HG03196 (cell line): ENCODE measurements around the gene KIF1A.

Experiments
- ATAC-seq: cut with Tn5 transposase; IDR thresholded peaks from one replicate; pipeline ENCODE4 v1.9.1; 2021; ENCODE audit not compliant: unreplicated experiment

The KIF1A gene

DNA sequence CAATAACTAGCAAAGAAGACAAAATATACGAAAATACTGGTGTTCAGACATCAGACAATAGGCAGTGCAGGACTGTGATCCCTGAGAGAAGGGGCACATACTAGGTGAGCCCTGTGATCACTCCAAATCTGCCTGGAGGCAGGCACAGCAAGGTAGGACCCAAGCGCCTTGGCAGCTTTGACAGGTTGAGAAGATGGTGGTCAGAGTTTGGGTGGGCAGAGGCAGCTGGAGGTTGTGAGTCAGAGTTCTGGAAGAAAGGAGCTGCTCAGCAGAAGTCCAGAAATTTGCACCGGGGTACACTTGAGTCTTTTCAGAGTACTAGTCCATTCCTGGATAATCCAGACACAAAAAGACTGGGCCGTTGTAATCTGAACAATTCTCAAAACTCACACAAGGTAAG is 14.0 kb downstream of the KIF1A start:
- ATAC-seq = no peak

DNA sequence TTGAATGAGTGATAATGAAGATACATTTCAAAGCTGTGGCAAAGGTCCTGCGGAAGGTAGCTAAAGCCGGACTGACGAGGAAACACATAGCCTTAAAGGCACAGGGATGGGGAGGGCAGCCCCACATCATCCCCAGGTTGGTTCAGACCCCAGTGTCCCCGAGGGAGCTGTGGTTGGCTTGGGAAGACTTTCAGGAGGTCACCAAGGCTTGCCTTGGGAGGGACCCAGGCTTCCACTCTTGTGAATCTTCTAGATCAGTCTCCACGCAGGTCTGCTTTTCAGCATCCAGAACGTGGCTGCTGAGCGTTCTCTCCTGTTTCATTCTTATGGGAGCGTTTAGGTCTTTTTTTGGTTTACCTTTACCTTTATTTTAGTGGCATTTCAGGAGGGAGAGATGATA is 16.8 kb downstream of the KIF1A start:
- ATAC-seq = no peak

DNA sequence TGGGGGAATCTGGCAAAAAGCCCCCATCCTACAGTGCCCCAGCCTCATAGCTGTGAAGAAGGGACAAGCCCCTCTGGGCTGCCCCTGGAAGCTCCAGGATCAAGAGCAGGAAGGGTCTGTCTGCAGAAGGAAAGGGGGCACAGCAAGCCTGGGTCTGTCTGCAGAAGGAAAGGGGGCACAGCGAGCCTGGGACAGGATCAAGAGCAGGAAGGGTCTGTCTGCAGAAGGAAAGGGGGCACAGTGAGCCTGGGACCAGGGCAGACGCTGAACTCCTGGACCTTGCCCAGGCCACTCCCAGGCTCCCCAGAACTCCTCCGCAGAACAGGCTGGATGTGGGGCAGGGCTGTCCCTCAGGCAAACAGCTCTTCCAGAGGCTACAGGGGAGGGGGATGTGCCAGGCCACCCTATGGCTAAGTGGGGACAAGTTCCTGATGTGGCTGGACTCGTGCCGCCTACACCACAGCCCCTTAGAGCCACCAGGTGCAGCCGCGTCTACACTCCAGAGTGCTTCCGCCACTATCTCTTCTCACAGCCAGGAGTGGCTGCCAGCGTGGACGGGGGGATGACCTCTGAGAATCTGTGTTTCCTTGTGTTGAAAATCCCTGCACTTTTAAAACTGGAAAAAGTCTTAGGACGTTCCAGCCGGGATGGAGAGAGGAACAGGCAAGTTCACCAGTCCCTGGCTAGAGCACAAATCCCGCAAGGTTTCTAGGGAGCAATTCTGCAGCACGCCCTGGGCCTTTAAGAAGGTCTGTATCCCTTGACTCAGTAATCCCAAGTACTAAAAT is 20.8 kb downstream of the KIF1A start:
- no peak for ATAC-seq

DNA sequence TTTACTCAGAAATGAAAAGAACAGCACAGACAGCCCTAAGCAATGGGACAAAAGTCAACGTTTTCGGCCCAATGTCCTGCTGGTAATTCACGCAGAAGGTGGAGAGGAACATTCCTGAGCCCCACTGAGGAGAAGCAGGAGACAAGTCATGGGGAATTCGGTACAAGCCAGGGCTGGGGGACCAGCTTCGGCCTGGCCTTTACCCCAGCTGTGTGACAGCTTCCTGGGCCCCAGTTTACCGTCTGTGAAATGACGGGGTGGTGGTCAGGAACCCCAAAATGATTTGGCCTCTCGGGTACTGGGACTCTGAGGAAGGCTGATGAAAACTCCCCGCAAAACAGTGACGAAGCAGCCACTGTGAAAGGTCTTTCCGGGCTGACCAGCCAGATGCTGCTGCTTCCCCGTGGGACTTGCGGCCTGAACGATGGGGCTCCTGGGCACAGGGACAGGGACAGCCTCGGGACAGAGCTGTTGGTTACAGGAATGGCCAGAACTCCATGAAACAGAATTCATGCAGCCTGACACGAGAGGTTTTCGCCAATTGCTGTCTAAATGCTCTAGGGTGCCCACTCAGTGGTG is 21.6 kb downstream of the KIF1A start:
- ATAC-seq = no peak

DNA sequence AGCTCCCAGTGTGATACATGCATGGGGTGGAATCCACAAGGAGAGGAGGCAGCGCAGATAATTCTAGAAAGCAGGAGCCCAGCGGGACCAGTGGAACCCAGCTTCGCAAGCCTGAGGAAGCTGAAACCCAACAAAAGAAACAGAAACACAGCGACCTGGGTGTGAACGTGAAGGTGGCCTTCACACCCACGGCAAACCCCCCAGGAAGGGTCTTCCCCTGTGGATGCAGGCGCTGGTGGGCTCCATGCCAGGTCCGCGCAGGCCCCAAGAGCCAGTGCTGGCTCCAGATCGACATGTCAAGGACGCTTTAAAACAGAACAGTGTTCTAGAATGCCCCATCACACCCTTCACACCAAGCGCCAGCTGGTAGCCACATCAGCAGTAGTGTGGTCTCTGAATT is 22.1 kb downstream of the KIF1A start:
- no peak for ATAC-seq

DNA sequence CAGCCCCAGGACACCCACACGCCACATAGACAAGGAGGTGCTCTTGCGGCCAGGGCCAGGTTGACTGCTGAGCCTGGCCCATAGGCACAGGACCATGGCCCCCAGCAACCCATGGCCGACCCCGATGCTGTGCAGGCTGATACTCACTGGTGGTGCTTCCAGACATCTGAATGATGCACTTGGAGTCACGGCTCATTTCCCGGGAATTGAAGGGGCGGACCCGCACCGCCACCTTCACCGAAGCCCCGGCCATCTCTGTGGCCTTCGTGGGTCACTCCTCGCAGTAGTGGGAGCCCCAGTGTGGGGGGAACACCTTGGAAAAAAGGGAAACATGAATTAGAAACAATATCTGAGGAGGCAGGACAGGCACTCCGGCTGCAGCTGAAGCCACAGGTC is 22.5 kb downstream of the KIF1A start:
- no peak for ATAC-seq

DNA sequence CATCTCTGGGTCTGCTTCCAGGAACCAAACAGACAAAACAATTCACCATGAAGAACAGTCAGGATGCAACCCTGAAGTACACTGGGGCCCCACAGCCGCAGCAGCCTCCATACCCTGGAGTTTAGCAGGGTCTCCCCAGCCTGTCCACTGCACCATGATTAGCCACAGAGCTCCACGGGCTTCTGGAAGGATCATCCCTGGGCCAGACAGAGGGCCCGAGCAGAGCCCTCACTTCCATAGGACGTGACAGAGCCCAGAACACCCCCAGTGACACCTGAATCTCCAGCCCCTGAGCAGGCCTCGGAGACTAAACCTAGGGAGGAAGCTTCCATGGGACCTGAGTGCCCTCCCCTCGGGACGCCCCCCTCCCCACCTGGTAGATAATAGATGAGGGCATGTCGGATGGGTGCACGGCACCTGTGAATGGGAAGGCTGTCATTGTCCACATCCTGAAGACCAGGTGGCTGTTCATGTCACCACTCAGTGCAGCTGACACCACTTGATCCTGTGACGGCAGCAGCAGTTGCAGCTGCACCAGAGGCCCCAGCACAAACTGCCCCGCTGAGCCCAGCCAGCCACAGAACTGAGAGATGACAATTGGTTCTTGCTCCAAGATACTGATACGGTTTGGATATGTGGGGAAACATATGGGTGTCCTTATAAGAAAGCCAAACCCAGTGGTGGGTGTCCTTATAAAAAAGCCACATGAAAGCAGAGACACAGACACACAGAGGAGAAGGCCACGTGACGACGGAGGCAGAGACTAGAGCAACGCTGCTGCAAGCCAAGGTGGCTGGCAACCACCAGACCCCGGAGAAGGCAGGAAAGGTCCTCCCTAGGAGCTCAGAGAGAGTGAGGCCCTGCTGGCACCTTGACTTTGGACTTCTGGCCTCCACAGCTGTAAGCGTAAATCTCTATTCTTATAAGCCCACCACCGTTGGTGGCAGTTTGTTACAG is 23.2 kb downstream of the KIF1A start:
- no peak for ATAC-seq

DNA sequence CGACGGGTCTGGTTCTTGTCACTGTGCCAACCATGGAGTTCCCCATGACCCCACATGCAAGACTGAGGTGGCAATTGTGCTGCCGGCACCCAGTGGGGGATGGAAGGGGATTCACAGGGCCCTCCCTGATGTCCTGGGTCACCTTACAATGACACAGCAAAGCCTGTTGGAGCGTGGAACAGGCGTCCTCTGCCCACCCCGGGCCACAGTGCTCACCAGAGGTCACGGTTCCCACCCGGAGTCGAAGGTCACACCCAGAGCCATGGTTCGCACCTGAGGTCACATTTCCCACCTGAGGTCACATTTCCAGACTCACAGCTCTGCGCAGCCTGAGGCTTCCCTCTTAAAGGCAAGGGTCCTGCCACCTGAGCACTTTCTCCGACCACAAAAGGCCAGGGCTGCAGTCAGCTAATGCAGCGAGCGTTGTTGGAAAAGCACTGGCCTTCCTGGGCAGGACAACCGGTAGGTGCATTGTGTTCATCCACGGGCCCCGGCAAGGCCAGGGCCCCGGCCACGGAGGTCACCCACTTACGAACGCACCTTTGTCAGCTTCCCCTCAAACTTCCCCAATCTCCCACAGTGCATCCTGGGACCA is 24.0 kb downstream of the KIF1A start:
- ATAC-seq = no peak

DNA sequence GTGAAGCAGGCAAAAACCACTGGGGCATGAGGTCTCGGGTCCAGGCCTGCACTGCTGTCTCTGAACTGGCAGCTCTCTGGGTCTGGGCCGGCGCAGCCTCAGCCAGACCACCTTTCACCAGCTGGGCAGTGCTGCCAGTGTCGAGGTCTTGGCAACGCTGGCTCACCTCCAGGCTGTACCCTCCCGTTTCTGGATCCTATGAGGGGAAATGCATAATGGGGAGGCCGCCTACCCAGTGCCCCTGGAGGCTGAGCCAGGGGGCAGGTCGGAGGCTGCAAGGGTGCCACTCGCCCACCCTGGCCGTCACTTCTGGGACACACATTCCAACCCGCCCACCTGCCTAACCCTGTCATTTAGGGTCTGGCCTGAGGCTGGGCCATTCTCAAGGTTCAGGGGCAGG is 24.6 kb downstream of the KIF1A start:
- ATAC-seq = no peak

DNA sequence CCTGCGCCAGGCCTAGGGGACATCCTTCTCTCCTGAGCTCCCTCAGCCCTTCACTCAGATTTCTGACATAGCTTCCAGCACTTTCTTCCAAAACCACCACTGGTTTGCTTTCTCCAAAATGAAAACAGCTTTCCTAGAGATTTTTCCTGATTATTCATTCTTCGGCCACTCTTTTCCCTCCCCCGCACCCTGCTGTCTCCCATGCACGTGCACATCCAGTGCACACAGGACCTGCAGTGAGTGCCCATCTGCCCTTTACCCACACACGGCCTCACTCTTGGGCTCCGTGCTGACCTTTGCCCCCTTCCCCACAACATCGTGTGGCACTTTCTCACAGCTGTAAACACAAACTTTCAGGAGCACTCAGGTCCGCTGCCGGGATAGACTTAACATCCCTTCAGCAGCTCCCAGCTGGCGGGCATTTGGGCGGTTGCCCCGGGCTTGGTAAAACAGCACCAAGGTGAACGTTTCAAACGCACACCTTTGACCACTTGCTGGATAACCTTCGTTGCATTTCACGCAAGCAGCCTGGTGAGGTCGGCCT is 25.8 kb downstream of the KIF1A start:
- no peak for ATAC-seq

DNA sequence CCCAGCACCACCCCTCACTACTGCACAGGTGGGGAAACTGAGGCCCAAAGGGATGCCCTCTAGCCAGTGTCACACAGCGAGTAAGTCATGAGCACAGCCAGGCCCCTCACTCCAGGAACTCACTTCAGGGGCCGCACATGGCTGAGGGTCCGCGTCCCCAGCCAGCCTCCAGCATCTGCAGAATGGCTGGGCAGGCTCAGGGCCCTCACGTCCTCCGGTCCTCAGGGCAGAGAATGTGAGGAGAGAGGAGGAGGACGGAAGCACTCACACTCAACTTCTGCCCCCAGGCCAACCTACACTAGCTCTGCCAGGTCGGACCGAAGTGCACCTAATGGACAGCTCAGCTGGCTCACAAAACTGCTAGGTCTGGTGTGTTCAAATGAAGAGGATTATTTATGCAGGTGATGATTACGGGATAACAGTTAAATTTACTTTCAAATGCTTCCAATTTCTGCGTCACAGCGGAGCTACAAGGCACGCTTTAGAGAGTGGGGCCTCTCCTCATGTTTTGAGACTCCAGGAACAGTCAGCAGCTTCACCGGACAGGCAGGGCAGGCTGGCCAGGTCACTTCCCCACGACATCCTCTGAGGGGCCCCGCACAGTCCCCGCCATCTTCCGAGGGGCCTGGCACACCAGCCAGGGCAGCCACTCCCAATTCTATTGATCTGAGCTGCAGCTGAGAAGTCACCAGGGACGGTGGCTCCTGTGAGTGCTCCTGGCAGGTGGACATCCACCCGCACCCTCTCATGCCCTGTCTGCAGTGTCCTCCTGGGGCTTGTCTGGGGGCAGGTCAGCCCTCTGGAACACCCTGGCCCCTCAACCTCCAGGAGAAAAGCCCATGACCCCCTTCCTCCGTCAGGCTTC is 26.5 kb downstream of the KIF1A start:
- ATAC-seq = no peak

DNA sequence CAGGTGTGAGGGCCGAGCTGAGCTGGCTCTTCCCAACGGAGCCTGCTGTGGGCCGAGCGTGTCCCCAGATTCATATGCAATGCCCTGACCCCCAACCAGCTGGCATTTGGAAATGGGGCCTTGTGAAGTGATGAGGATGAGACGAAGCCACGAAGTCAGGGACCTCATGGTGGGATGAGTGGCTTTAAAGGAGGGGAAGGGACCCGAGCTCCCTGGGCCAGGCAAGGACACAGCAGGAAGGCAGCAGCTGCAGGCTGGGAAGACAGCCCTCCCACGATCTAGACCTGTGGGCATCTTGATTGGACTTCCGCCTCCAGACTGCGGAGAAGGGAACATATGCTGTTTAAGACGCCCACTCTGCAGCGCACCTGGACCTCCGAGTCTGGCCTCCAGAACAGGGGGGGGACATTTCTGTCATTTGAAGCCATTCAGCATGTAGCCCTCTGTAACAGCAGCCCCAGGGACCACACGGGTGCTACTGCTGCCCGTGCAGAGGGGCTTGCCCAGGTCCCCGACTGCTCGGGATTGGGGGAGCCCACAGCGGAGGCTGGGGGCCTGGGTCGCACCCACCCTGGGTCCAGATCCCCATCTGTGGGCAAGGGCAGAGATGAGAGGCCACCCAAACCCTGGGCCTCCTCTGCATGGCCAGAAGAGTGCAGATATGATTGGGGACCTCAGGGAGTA is 27.2 kb downstream of the KIF1A start:
- ATAC-seq = no peak

DNA sequence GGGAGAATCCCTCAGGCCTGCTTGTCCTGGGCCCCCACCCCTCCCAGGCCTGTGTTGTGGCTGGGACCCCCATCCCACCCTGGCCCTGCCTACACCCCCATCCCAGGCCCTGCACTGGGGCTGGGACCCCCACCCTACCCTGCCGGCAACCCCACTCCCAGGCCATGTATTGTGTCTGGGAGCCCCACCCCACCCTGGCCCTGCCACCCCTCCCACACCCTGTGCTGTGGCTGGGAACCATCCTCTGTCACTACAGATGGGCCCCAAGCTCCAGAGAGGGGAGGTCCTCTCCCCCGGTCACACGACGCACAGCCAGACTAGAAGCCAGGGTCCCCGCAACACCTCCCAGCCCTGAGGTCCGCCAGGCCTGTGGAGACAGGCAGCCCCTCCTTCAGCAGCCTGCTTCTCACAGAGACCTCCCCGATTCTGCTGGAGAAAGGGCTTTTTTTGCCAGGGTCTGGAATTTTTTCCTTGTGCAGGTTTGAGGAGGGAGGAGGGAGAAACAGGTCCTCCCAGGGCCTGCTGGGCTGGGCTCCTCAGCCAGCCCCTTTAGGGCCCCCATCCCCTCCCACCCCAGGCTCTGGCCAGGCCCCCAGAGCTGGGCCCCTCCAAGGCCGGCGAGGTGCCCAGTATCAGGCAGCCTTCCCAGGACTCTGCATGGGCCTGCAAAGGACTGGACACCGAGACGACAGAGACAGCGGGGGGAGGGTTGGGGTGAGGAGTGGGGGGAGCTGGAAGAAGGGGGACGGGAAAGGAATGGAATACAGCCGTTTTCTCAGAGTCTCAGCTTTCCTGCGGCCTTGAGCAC is 28.0 kb downstream of the KIF1A start:
- no peak for ATAC-seq

DNA sequence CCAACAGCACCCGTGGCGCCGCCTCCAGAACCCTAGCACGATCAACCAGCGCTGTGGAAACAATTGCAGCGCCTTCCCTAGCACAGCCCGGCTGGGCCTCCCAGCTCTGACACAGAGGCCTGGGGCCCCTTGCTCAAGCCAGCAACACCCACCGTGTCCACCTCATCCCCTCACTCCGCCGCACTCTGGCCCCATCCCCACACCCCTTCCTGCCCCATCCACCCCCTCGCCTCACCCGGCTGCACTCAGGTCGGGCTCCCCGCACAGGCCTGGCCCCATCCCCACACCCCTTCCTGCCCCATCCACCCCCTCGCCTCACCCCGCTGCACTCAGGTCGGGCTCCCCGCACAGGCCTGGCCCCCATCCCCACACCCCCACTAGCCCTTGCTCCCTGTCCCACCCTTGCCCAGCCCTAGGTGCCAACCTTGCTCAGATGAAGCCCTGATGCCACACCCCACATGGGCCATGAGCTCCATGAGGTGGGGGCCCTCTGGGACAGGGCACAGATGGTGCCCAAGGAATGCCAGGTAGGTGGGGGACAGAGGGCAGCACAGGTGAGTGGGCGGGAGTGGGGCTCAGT is 28.7 kb downstream of the KIF1A start:
- no peak for ATAC-seq

DNA sequence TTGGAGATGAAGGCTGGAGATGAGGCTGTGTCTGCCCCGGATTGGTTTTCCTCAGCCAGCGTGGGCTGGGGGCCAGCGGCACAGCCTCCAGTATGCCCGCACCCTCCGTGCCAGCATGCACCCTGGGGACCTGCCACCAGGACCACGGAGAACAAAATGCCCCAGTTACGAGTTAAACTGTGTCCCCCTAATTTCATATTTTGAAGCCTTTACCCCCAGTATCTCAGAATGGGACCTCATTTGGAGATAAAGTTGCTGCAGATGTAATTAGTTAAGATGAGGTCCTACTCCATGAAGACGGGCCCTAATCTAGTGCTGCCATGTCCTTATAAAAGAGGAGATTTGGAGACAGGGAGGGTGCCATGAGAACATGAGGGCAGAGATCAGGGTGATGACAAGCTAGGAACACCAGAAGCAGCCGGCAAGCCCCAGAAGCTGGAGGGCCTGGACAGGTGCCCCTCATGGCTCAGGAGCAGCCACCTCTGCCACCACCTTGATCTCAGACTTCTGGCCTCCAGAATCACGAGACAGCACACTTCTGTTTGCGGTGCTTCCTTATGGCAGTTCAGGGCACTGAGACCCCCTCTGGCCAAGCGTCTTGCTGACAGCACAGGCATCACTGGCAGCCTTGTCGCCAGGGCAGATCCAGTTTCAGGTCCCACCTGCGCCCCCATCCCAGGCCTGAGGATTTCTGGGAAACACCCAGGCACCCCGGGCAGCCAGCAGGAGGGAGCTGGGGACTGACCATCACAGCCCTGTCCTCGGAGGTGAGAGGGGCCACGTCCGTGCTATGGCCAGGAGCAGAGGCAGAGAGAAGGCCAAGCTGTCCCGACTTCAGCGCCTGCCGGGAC is 29.4 kb downstream of the KIF1A start:
- no peak for ATAC-seq

DNA sequence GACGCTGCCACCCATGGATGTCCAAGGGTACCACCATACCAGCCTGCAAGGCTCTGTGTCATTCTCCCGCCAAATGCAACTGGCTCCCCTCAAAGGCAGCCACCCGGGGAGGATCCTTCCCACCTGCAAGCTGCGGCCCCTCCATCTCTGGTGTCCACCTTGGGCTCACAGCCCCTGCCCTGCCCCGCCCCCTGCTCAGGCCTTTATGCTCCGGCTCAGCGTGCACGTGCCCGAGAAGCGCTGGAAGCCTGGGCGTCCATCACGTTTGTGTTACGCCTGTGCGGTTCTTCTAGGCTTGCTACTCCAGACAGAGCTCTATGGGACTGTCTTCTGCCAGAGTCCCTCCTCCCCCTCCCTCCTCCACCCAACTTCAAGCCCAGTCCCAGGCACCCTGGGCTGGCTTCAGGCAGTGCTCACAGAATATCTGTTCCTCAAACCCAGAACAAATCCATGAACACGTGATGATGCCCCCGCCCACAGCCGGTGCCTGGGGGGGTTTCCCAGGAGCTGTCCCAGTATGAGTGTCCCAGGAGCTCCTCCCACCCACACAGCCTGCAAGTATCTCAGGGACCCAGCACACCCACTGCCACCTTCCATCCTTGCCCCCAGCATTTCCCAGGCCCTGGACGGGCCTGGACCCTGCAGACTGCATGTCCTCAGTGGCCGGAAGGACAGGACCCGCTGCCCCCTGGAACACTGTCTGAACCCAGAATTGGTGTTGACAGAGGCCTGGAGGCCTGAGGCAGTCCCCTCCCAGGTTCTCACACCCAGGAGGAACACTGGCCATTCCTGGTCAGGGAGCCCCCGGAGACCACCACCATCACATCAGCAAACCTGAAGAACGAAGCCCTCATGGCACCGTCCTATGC is 30.3 kb downstream of the KIF1A start:
- no peak for ATAC-seq

DNA sequence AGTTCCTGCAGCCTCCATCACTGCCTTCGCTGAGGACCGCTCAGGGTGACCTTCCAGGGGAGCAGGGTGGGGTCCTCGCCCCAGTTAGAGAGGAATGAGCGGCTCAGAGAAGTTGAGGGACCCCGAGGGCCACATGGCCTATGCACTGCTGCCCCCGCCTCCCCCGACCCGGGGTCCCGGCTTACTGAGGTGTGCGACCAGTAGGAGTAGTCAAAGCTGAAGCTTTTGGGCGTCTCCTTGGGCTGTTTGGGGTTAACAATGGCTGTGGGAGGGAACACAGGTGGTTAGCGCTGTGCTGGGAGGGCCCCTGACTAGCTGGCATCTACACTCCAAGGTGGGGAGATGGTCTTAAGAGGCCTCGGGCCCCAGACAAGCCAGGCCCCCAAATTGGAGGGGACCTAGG is 31.0 kb downstream of the KIF1A start:
- no peak for ATAC-seq
